T follicular helper cell (primary cell): Measurements from ENCODE around the gene LIN7C.

Source experiments
- DNase-seq: peaks from one replicate; pipeline ENCODE4 v3.0.0-alpha.2; 2020; ENCODE audit warnings: low read depth

LIN7C gene

DNA sequence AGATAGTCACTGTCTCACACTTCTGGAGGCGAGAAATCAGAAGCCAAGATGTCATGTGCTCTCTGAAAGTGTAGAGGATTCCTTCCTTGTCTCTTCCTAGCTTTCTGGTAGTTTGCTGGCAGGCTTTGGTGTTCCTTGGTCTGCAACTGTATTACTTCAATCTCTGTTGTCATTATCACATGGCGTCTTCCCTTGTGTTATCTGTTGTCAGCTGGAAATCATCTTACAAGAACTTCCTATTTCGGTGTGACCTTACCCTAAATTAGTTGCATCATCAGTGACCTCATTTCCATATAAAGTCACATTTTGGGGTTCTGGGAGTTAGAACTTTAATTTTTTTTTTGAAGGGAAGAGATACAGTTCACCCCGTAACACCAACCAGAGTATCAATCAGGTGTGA is 3.3 kb upstream of the LIN7C start:
- no peak for DNase-seq

DNA sequence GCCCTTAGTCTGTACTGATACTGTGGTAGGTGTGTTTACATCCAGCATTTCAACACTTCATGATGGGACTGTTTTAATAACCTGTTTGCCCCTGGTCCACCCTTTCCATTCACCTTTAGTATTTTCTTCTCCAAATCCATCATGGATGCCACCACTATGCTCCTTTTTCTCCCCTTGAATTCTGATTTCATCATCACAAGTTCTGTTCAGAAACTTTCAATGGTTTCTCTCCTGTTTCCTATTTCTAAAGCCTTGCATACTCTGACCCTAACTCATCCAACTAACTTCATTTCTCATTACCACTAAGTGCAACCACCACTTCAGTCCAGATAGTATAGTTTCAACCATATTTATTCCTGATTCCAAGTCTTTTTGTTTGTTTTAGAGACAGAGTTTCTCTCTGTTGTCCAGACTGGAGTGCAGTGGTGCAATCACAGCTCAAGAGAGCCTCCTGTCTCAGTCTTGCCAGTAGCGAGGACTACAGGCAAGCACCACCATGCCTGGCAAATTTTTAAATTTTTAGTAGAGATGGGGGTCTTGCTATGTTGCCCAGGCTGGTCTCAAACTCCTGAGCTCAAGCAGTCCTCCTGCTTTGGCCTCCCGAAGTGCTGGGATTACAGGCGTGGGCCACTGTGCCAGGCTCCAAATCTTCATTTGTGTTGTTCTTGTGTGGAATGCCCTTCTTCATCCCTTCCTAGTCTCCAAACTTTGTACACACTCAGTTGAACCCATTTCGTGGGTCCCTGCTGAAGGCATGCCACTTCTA is 1.2 kb upstream of the LIN7C start:
- no peak for DNase-seq

DNA sequence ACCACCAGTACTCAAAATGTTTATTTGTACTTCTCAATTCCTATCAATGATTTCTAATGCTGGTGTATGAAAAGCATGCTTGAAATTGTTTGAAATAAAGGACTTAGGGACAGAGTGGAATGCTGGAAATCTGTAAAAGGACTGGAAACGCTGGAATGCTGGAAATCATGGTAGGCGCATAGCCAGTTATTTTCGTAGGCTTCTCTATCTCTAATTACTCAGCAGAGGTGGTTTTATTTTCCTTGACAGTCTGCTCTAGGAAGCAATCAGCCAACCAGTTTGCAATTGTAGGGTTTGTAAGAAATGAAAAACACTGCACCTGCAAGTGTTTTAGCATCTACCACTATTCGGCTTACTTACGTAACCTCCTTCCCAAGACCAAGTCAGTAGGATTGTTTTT is 788 bp downstream of the LIN7C start:
- no peak for DNase-seq

DNA sequence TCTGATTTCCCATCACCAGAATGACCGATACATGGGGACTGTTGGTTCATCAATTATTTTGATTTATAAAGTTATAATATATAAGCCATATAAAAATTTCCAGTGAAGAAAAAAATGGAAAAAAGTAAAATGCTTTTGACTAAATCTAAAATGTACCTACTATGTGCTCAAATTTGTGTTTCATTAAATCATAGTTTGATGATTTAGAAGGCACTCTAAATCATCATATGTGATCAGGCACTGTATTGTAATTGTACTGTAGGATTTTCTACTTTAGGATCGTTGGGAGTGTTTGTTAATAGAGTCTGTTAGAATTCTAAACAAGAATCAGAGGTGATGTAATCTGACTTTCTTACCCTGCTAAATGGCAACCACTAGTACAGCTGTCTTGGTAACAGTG is 2.4 kb downstream of the LIN7C start:
- no peak for DNase-seq

DNA sequence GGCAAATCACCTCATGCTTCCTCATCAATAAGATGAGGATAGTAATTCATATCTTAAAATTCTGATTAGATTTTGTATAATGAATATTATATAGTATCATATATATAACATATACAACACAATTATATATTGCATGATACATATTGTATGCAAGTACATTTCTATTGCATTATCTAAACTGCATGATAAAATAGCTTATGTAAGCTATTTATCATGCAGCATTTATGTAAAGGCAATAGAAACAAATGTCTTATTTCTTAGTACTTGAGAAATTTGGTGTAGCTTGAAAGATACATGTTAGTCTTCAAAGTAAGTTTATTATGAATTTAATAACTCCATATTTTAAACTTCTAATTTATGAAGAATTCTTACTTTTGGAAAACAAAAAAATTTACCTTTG is 5.5 kb downstream of the LIN7C start:
- DNase-seq = no peak

DNA sequence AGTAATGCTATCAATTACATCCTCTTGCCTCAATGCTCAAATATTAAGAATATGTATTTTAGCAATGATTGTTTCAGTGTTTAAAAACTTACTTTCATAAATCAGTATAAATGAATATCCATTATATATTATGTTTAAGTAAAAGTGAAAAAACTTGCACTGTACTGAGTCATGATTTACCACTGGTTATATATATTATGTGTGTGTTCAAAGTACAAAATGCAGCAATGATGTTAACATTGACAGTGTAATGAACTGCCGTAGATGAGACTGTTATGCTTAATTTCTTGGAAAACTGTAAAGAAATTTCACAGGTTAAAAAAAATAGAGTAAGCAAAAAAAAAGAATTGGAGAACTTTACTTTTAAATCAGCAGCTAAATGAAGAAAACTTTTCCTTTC is 8.7 kb downstream of the LIN7C start:
- DNase-seq = no peak

DNA sequence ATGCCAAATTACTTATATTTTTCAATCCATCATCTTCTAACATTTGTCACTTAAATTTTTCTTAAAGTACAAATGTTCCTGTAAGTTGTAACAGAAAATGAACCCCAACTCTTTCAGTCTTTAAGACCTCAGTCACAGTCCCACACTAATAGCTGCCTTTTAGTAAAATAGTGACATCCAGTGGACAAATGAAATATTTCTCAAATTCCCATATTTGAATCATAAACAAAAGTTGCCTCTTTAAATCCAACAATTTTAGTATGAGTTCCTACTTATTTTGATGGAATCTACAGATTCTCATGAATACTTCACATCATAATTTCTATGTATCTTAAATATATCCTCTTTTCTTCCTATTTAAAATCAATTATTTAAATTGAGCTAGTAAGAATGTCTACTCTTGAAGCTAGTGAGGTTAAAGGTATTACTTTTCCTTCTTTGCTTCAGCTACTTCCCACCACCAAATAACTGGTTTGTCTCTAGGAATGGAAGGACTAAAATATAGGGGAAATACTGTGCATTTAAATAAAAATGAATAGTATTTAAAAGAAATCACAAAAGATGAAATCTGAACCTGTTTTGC is 9.2 kb downstream of the LIN7C start:
- DNase-seq = no peak

DNA sequence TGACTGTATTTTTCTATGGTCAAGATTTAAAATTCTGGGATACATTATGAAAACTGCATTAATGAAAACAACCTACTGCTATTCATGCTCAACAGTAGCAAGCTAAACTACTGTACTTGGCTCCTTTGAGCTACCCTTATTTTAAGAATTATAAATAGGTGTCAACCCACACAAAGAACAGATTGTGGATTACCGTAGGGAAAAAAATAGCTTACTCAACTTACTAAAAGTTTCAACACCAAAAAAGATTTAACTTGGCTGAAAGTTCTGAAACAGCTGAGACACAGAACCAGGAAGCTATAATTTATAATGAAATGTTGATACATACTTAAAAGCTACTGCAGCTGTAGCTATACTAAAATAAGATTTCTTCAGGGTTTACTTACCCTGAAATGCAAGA is 10.1 kb downstream of the LIN7C start:
- DNase-seq = no peak

DNA sequence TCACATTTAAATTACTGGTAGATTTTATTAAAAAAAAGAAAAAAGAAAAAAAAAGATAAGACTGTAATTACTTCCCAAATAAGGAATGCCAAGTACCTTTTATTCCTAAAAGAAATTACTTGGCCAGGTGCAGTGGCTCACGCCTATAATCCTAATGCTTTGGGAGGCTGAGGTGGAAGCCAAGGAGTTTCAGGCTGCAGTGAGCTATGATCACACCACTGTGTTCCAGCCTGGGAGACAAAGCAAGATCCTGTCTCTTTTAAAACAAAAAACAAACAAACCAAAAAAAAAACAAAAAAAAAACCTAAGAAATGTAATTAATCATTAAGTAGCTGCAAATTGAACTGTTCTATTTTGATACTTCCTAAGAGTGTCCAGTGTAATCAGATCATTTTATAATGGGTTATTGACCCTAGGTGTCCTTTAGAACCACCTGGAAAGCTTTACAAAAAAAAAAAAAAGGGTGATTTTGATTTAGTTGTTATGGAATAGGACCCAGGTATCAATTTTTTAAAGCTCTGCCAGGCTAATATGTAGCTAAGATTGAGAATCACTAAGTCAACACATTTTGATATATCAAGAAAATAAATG is 10.8 kb downstream of the LIN7C start:
- DNase-seq = no peak

DNA sequence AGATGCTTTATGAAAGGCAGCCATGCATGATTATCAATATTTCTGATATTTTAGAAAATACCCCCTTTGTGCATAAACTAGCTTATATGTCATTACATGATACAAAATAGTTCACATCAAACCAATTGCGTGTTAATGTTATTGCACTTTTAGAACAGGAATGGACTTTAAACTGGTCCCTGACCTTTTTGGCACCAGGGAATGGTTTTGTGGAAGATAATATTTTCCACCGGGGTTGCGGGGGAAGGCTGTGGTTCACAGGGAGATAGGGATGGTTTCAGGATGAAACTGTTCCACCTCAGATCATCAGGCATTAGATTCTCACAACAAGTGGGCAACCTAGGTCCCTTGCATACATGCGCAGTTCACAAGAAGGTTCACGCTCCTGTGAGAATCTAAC is 17.5 kb downstream of the LIN7C start:
- no peak for DNase-seq

DNA sequence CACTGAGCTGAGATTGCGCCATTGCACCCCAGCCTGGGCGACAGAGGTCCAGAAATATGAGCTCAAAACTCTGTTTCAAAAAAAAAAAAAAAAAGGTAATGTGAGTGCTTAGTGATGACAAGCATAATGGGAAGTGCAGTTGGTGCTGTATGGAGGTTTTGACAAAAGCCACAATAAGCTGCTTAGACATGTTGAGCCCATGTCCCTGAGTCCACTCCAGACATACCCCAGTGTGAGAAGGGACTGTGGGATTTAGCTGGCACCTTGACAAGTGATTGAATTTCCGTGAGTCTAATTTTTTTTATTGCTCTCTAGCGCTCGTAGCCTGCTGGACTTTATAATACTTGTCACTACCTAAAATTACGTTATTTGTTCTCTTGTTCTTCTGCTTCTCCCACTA is 18.9 kb downstream of the LIN7C start:
- DNase-seq = no peak

DNA sequence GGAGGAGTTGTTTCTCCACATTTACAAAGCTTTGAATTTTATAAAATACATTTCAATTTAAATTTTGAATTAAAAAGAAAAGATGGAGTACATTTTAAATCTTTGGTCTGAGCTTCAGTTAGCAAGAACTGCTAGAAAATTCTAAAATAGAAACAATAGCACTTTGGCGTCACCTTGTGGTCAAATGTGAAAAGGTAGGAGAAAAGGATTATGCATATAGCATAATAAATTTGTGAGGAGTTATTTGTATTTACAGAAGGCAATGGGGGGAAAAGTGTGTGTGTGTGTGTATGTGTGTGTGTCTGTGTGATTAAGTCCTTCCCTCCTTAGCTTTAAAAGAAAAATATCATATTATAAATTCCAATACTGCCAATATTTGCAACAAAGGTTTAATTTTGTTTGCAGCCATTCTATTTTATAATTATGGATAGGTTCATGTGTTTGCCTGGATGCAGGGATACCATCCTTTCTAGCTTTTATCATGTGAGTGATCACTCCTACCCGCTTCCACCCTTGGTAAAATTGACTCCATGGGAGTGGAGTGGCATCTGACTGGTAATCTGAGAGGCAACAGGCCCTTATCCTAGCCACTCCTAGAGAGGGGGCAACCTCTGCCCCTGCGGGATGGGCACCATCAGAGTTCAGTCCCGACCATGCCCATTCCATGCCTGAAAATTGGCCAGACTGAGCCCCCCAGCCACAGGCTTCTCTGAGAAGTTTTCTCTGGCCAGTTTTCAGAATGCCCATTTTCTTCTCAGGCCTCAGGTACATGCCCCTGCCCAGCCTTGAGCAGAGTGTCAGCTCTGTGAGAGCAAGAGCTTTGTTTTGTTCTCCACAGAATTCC is 20.4 kb downstream of the LIN7C start:
- DNase-seq = no peak

DNA sequence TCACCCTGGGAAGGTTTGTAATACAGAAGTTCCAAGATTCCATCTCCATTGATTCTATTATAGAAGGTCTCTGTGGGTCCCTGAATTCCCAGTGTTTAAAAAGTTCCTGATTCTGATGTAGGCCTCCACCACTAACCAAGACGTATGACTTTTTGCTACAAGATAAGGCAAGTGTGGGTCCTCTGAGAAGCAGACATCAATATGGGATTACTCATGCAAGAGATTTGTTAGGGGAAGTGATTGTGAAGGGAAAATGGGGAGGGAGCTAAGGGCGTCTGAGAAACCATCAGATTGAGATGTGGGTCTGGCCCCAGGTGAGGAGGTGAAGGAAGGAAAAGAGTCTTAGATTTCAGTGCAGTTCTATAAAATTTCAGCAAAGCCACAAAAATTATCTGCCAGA is 23.8 kb downstream of the LIN7C start:
- DNase-seq = no peak

DNA sequence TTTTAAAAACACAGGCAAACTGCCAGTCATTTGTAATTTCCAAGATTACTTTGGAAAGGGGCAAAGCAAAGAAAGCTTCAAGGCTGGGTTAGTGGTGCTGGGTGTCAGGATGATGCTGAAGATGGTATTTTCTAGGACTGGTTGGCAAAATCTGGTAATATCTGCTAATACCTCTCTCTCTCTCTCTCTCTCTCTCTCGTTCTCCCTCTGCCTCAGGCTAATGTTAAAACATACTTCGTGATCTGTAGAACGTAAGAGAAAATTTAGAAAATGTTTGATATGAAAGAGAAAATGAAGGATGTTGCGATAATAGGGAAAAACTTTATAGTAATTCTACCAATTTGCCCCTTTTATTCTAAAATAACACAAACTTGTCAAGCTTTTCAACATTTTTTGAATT is 24.6 kb downstream of the LIN7C start:
- no peak for DNase-seq

DNA sequence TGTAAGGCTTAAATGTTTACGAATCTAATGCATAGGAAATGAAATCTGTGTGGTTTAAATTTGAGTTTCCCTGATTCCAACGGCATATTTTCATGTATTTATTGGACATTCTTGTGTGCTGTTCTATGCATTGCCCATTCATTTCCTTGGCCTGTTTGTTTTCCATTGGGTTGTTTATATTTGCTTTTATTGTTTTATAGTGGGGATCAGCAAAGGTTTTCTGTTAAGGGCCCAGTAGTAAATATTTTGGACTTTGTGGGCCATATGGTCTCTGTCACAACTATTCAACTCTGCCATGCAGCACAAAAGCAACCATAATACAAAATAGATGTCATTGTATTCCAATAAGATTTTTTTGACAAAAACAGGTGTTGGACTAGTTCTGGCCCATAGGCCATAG is 28.7 kb downstream of the LIN7C start:
- no peak for DNase-seq

DNA sequence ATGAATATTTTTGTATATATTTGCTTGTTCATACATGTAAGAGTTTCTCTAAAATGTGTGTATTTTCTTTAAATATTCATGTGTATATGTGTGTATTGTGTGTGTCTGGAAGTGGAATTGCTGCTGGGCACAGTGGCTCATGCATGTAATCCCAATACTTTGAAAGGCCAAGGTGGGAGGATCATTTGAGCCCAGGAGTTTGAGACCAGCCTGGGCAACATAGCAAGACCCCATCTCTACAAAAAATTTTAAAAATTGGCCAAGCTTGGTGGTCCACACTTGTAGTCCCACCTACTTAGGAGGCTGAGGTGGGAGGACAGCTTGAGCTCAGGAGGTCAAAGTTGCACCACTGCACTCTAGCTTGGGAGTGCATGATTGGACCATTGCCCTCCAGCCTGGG is 29.3 kb downstream of the LIN7C start:
- DNase-seq = no peak

DNA sequence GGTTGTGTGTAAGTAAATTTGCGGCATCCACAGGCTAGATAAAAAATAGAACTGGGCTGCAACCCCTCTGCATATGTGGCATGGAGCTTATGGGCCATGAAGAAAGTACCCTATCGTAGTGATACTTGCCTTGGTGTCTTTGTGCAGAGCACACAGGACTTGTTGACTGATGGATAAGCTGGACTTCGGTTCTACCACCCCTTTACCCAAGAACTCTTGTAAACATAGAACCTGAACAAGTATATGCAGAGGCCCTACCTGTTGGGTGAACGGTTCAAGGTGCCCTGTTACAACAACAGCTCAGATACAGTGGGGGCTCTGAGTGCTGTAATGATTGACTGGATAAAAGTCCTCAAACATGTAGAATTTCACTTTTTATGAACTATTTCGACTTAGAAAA is 30.9 kb downstream of the LIN7C start:
- no peak for DNase-seq

DNA sequence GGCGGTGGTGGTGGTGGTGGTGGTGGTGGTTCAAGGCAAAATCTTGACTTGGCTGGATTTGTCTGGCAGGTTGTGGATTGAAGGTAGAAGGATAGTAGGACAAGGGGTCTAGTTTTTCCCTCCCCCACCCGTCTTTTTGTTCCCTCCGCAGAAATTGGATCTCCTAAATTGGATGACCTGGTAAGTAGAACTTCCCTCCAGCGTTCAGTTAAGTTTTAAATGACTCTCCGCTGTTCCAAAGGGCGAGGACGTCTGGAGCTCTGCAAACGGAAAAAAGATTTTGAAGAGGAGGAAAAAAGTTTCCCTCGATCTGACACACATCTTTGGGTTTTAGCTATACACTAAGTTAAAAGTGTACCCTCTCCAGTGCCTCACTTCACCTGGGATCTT is 33.6 kb downstream of the LIN7C start:
- DNase-seq = no peak

DNA sequence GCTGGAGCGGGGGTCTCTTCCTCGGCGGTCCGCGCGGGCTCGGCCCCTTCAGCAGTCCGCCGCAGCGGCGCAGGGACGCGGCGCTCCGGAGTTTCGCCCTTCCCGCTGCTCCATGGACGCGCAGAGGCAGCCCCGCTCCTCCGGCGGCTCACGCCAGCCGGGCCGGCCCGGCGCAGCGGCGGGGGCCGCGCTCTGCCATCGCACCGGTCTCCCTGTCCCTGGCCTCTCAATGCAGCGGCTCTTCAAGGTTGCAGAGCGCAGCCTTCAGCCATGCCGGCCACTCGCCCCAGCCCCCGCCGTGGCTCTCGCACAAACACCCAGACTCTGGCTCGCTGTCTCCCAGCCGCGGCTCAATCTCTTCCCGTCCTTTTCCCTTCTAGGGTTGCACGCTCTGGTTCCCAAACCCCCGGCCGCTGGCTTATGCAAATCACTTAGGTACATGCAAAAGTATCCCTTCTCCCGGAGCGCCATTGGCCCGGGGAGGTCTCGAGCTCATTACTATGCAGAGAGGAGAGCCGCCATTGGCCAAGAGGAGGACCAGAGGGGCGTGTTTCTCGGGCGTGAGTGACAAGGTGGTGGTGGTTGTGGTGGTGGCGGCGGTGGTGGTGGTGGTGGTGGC is 34.1 kb downstream of the LIN7C start, which contains the start of gene LGR4:
LGR4 (minus strand) TSS at position 393 of the 619 bp plus-strand sequence. CDS start 488 bp downstream, outside the sequence.
- DNase-seq = peak; percentile 65

DNA sequence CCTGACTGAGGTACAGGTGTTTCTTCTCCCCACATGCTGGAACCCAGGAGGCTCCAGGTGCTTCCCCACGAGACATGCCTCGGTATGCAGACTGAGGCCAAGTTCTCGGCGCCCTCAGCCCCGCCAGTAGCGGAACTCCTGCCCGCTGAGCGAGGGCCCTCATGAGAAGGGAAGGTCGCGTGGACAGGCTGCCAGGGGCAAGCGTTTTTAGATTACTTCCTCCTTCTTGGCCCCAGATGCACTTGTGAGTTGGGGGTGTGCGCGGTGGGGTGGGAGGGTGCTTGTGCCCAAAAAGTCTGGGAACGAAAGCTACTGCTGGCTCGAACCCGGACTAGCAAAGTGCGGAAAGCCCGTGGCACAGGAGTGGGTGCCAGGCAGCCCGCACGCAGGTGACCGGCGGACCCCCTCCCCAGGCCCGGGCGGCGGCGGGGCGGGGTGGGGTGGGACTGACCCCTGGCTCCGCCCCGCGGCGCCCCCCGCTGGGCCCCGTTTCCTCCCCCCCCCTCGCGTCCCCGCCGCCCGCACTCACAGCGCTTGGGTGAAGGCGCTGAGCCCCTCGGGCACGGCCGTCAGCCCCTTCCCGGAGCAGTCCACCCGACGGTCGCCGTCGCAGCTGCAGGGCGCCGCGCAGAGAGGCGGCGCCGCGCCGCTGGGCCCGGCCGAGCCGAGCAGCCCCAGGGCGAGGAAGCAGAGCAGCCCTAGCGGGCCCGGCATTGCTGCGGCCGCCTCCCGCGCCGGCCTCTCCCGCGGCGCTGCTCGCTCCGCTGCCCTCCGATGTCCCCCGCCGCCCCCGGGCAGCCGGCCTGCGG is 34.8 kb downstream of the LIN7C start:
- no peak for DNase-seq
